H1 (cell line): Measurements from ENCODE around the gene GRIA1. TPM values are rescaled to one million over a fixed set of nuclear protein-coding genes. Genes with fewer than 3 reads are reported as not detected.

Source experiments
- CHD7 ChIP-seq: fragments of 300-600 bp; sonication (generic); IDR thresholded peaks from 2 replicates; pipeline ENCODE4 v1.7.1; 2012; ENCODE audit warnings: low read length, moderate library complexity, mild to moderate bottlenecking, inconsistent platforms; ENCODE audit not compliant: insufficient replicate concordance
- GABPA ChIP-seq: IDR thresholded peaks from 2 replicates; pipeline ENCODE4 v1.6.1; 2011; ENCODE audit warnings: mild to moderate bottlenecking, low read length, moderate library complexity, borderline replicate concordance; ENCODE audit not compliant: insufficient read depth
- MAFK ChIP-seq: IDR thresholded peaks from 2 replicates; pipeline ENCODE4 v1.6.1; 2012; ENCODE audit warnings: low read depth, mild to moderate bottlenecking, improper control_type of control experiment, low read length
- SUZ12 ChIP-seq: fragments of 200-600 bp; sonication (generic); IDR thresholded peaks from 2 replicates; pipeline ENCODE4 v1.6.1; 2012; ENCODE audit warnings: mild to moderate bottlenecking, inconsistent platforms, low read length, moderate library complexity, mixed read lengths
- TAF1 ChIP-seq: IDR thresholded peaks from 2 replicates; pipeline ENCODE4 v1.6.1; 2011; ENCODE audit warnings: mild to moderate bottlenecking, low read depth, low read length
- polyA plus RNA-seq, 7 experiments: library from polyadenylated mRNA; depleted of rRNA in 3 of 7; stranded (reverse) in 5 of 7; unstranded in 2 of 7; fragments of >200 nt in 5 of 7; fragments of 200-250 nt in 2 of 7; gene quantifications; 1 replicate in 5 of 7; 2 replicates in 1 of 7; 4 replicates in 1 of 7; pipeline versions ENCODE4 v1.2.1 to v1.2.3, GENCODE V29; 2011 to 2013; ENCODE audit warnings: missing spikeins in 2 of 7, mixed read lengths in 2 of 7
- total RNA-seq: library from RNA; stranded (reverse); fragmentation: NEBNext Ultra II Directional; extraction: Animal tissue kit (Norgen Biotek cat#: 25700); gene quantifications from 2 replicates; pipeline ENCODE4 v1.2.1, GENCODE V29; 2021

Gene GRIA1
- total and polyA plus RNA-seq, 2 of the 8 experiments (the other 6 are each of a cell fraction or from before 2014, with no cell fraction given): 0.97 to 2.5 TPM

- TF ChIP-seq CHD7 (no peak), TAF1 (no peak), GABPA (no peak), MAFK (peak; percentile 64; the same call in 1 of the 2 replicates), SUZ12 (no peak)
These were observed 135.4 kb downstream of the GRIA1 start (continued) for GRCh38 chr5:153625826-153626354.
